ENCODE data around the gene DRGX.

DRGX gene

GRCh38 chr10:49383853-49384252 is 12.0 kb downstream of the DRGX start:
- Histone ChIP-seq H3K27ac (no peak overlapping the region), H3K9me3 (ENCODE audit: severe bottlenecking) (no peaks in the 10 kb centered on the region), H3K4me3 (ENCODE audit: low read depth, low read length) (no peak overlapping the region), H3K27me3 (ENCODE audit: insufficient read depth, low read depth, severe bottlenecking) (peaks cover 2% of the 10 kb centered on the region), H3K36me3 (no peaks in the 10 kb centered on the region)
- no peak for TF ChIP-seq CTCF (IDR thresholded peaks at IDR 0.05; ENCODE audit: low read depth, low read length)
- DNase-seq: no peak

GRCh38 chr10:49382826-49383225 is 13.1 kb downstream of the DRGX start:
- no peaks in the 10 kb centered on the region for H3K9me3 ChIP-seq (ENCODE audit: severe bottlenecking)
- DNase-seq: no peak
- no peak for TF ChIP-seq CTCF (IDR thresholded peaks at IDR 0.05; ENCODE audit: low read depth, low read length)
- no peaks in the 10 kb centered on the region for H3K36me3 ChIP-seq
- H3K27ac ChIP-seq: no peak overlapping the region
- H3K27me3 ChIP-seq (ENCODE audit: insufficient read depth, low read depth, severe bottlenecking): peaks cover 2% of the 10 kb centered on the region
- H3K4me3 ChIP-seq (ENCODE audit: low read depth, low read length): no peak overlapping the region

- Histone ChIP-seq H3K27ac (no peak overlapping the region), H3K27me3 (ENCODE audit: insufficient read depth, low read depth, severe bottlenecking) (peaks cover 2% of the 10 kb centered on the region), H3K9me3 (ENCODE audit: severe bottlenecking) (no peaks in the 10 kb centered on the region), H3K4me3 (ENCODE audit: low read depth, low read length) (no peak overlapping the region), H3K36me3 (no peaks in the 10 kb centered on the region)
- no peak for TF ChIP-seq CTCF (IDR thresholded peaks at IDR 0.05; ENCODE audit: low read depth, low read length)
- no peak for DNase-seq
These were observed 13.7 kb downstream of the DRGX start for GRCh38 chr10:49382226-49382625.

GRCh38 chr10:49381111-49381900 is 14.6 kb downstream of the DRGX start:
- Histone ChIP-seq H3K27me3 (ENCODE audit: insufficient read depth, low read depth, severe bottlenecking) (peaks cover 2% of the 10 kb centered on the region), H3K4me3 (ENCODE audit: low read depth, low read length) (no peak overlapping the region), H3K9me3 (ENCODE audit: severe bottlenecking) (no peaks in the 10 kb centered on the region), H3K36me3 (no peaks in the 10 kb centered on the region), H3K27ac (no peak overlapping the region)
- no peak for DNase-seq
- no peak for TF ChIP-seq CTCF (IDR thresholded peaks at IDR 0.05; ENCODE audit: low read depth, low read length)

GRCh38 chr10:49379596-49380410 is 16.1 kb downstream of the DRGX start:
- Histone ChIP-seq H3K9me3 (ENCODE audit: severe bottlenecking) (no peaks in the 10 kb centered on the region), H3K27me3 (ENCODE audit: insufficient read depth, low read depth, severe bottlenecking) (peaks cover 2% of the 10 kb centered on the region), H3K4me3 (ENCODE audit: low read depth, low read length) (no peak overlapping the region), H3K36me3 (no peaks in the 10 kb centered on the region), H3K27ac (no peak overlapping the region)
- TF ChIP-seq CTCF (IDR thresholded peaks at IDR 0.05; ENCODE audit: low read depth, low read length): peak; percentile 20; the same call in 1 of the 2 replicates
- DNase-seq: no peak
